Brain microvascular endothelial cell (primary cell): Measurements from ENCODE around the gene SLC9A2.

ENCODE experiments used
- DNase-seq: peaks from one replicate; pipeline ENCODE4 v3.0.0-alpha.2; 2020
- H3K27ac ChIP-seq: fragments of 250-450 bp; sonication (Bioruptor Pico); 2 replicates; pipeline ENCODE4 v1.5.1; 2020; ENCODE audit warnings: mild to moderate bottlenecking, moderate library complexity
- H3K27me3 ChIP-seq: fragments of 250-450 bp; sonication (Bioruptor Pico); replicated peaks from 2 replicates; pipeline ENCODE4 v1.5.1; 2020; ENCODE audit warnings: mild to moderate bottlenecking
- H3K36me3 ChIP-seq: fragments of 250-450 bp; sonication (Bioruptor Pico); replicated peaks from 2 replicates; pipeline ENCODE4 v1.5.1; 2020; ENCODE audit warnings: mild to moderate bottlenecking
- H3K4me3 ChIP-seq: 2 replicates; pipeline ENCODE4 v1.5.1; 2011; ENCODE audit warnings: low read depth, mild to moderate bottlenecking, control low read depth, low read length, moderate library complexity
- CTCF ChIP-seq: IDR thresholded peaks from 2 replicates; pipeline ENCODE4 v1.5.1; 2011; ENCODE audit warnings: low read depth, mild to moderate bottlenecking, moderate library complexity, low read length, control low read depth, inconsistent platforms; ENCODE audit errors: missing control alignments
- in situ Hi-C: cut with HindIII; loops from 2 replicates; pipeline ENCODE4 v1.10.0; 2017; ENCODE audit warnings: low sequenced_read_pairs, low pct_ligation_motif_present

The SLC9A2 gene

GRCh38 chr2:102726128-102727087 is 107.1 kb downstream of the SLC9A2 start:
- TF ChIP-seq CTCF: no peak
- Histone ChIP-seq H3K4me3 (no peak overlapping the region), H3K36me3 (peaks cover 6% of the 10 kb centered on the region), H3K27me3 (no peaks in the 10 kb centered on the region), H3K27ac (no peak overlapping the region)
- in situ Hi-C loops: no loop called here
- no peak for DNase-seq

GRCh38 chr2:102735416-102736109 is 116.2 kb downstream of the SLC9A2 start:
- in situ Hi-C loops: no loop called here
- H3K4me3 ChIP-seq: peak overlapping the region; percentile 77
- no peaks in the 10 kb centered on the region for H3K27me3 ChIP-seq
- H3K27ac ChIP-seq: no peak overlapping the region
- peaks cover 4% of the 10 kb centered on the region for H3K36me3 ChIP-seq
- DNase-seq: no peak
- TF ChIP-seq CTCF: no peak

DNA sequence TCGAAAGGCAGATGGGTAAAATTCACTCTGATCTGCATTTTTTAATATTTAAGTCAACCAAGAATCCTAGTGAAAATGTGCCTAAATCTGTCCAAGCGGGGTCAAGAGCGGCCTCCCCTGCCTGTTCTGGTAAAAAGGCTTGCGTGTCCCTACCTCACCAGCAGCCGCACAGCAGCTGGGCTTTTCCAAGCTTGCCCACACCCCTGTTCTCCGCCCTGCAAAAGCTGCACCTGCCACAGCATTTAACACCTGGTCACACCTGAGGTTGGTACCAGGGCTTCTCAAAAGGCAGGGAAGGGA is 116.7 kb downstream of the SLC9A2 start:
- DNase-seq: no peak
- Histone ChIP-seq H3K27me3 (no peaks in the 10 kb centered on the region), H3K4me3 (peak overlapping the region; percentile 77), H3K27ac (no peak overlapping the region), H3K36me3 (peaks cover 4% of the 10 kb centered on the region)
- in situ Hi-C loops: no loop called here
- TF ChIP-seq CTCF: no peak

DNA sequence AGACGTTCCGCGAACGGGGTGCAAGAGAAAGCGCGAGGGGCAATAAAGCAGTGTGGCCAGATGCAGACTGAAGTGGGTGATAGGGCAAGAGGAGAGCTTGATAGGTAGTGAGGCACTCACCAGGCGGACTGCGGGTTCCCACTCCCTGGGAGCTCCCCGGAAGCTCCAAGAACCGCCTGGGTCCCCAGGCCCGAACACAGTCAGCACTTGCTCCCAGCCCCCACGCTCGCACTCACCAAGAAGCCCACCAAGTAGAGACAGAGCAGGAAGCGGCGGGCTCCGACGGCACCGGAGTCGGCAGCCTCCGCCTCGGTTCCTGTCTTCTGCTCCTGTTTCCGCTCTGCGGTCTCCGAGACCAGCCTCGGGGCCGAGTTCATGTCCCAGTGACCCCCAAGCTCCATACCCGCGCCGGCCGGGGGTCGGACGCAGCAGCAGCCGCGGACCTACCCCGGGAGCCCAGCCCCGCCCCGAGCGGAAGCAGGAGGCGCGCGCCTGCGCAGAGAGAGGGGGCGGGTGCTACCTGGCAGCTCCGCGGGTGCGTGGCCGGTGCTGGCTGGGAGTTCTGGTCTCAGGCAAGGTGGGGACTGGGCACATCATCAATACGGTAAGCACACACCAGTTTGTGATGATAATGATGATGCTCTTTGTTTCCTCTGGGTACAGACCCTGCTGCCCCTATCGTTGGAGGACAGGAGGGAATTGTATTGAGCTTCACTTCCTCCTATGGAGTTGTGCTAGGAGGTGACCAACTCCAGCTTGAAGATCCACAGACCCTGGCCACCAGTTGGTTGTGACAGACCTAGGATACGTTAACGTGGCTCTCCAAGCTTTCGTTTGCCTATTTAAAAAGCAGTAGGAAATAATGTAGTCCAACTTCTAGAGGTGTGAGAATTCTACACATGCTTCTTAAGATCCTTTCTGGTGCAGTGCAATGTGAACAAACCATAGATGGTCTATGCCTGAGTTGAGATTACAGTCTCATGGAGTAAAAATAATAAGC is 117.4 kb downstream of the SLC9A2 start:
- H3K27ac ChIP-seq: no peak overlapping the region
- peak; percentile 39 for TF ChIP-seq CTCF
- H3K27me3 ChIP-seq: no peaks in the 10 kb centered on the region
- DNase-seq: peak; percentile 36
- in situ Hi-C loops: no loop called here
- peak overlapping the region; percentile 77 for H3K4me3 ChIP-seq
- H3K36me3 ChIP-seq: peaks cover 2% of the 10 kb centered on the region

DNA sequence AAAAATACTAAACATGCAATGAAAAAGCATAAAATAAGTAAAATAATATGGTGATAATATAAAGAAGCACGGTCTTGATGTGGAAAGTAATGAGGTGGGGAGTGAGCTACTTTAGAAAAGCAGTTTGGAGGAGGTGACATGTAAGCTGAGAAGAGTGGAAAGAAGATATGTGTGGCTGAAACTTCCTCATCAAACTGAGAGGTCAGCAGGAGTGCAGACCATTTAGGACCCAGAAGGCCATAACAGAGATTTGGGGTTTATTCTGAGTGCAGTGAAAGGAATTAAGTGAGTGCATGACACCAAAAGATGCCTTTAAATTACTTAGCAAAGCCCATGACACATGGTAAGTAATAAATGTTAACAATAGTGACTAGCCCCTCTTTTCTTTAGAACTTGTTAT is 118.1 kb downstream of the SLC9A2 start:
- TF ChIP-seq CTCF: no peak
- Histone ChIP-seq H3K27me3 (no peaks in the 10 kb centered on the region), H3K4me3 (peak overlapping the region; percentile 77), H3K27ac (no peak overlapping the region), H3K36me3 (no peaks in the 10 kb centered on the region)
- in situ Hi-C loops: no loop called here
- DNase-seq: no peak
